GM12874 (cell line): ENCODE data around the gene HCRTR1.

Experiments used
- TF ChIP-seq, protein P1 (sequence below): IDR thresholded peaks from 2 replicates; pipeline ENCODE4 v1.5.1; 2011; ENCODE audit warnings: low read depth, mild to moderate bottlenecking, control low read depth, low read length, moderate library complexity; ENCODE audit not compliant: insufficient read depth

The HCRTR1 gene

GRCh38 chr1:31640179-31640578, 22.7 kb downstream of the HCRTR1 start:
- TF ChIP-seq, protein P1, sequence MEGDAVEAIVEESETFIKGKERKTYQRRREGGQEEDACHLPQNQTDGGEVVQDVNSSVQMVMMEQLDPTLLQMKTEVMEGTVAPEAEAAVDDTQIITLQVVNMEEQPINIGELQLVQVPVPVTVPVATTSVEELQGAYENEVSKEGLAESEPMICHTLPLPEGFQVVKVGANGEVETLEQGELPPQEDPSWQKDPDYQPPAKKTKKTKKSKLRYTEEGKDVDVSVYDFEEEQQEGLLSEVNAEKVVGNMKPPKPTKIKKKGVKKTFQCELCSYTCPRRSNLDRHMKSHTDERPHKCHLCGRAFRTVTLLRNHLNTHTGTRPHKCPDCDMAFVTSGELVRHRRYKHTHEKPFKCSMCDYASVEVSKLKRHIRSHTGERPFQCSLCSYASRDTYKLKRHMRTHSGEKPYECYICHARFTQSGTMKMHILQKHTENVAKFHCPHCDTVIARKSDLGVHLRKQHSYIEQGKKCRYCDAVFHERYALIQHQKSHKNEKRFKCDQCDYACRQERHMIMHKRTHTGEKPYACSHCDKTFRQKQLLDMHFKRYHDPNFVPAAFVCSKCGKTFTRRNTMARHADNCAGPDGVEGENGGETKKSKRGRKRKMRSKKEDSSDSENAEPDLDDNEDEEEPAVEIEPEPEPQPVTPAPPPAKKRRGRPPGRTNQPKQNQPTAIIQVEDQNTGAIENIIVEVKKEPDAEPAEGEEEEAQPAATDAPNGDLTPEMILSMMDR = no peak

DNA sequence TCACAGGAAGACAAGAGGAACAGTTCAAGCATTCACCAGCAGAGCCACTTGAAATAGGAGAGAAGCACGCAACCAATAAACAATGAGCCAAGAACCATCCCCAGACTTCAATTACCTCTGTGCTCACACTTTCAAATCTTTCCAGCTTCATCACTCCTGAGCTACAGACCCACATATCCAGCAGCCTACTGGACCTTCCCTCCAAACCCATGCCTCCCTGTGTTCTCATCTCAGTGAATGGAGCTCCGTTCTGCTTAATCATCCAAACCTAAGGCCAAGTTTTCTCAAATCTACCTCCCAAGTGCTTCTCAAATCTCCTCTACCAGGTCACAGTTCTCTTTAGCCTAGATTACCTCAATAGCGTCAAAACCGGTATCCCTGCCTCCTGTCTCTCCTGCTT, 23.5 kb downstream of the HCRTR1 start:
- TF ChIP-seq, protein P1 = no peak

GRCh38 chr1:31642366-31642765, 24.9 kb downstream of the HCRTR1 start:
- TF ChIP-seq, protein P1 = no peak

- TF ChIP-seq, protein P1 = no peak
Observed at GRCh38 chr1:31642897-31643296, 25.4 kb downstream of the HCRTR1 start.

DNA sequence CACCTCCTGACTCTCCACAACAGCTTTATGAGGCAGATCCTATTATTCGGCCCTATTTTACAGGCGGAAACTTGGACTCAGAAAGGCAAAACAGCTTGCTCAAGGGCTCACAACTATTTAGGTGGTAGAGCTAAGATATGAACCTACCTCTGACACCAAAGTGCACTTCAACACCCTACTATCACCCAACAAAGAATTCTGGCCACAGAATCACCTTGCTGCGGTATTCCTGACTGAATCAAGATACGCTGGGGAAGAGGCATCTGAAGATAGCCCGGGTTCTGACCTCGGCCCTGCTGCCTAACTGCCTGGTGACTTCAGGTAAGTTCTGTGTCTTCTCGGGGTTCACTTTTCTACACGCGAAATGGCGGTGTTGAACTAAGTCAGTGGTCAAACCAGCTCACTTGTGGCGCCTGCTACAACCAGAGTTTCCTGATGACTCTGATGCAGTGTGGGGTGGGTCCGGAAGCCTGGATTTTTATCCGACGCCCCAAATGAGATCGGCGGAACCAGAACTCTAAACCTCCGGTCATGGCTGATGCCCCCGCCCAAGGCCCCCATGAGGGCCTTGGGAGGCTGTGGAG, 26.6 kb downstream of the HCRTR1 start:
- TF ChIP-seq, protein P1 = no peak

DNA sequence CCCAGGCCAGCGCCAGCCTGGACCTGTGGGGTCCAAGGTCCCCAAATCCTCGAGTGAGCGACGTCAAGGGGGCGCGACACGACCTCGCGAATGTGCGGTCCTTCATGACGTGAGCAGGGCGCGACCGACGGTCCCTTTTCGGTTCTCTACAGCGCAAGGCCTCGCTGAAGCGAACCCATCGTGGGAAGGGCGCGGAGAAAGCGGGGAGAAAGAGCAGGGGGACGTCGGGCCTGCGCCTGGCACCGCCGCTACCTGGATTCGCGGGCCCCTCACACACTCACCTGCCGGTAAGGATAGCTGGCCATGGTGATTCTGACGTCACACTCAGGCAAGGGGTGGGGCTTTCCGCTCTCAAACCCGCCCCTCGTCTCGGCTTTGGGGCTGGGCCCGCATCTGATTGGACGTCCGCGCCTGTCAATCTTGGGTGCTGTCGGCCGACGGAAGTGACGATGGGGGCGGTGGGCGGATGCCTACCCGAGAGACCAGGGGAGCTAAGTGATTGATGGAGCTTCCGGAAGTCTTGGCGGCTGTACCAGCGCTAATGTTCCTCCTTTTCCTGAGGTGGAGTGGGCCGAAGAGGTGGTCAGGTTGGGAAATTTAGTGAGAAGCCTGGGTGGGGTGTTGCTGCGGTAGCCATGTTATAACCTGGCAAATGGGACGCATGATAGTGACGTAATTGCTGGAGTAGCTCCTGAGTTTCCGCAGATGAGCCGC, 27.2 kb downstream of the HCRTR1 start, which contains the start of gene PEF1:
TSS of gene PEF1 (minus strand) at position 317 of the 714 bp plus-strand sequence. CDS start at position 305, 12 bp downstream.
- TF ChIP-seq, protein P1 = no peak

DNA sequence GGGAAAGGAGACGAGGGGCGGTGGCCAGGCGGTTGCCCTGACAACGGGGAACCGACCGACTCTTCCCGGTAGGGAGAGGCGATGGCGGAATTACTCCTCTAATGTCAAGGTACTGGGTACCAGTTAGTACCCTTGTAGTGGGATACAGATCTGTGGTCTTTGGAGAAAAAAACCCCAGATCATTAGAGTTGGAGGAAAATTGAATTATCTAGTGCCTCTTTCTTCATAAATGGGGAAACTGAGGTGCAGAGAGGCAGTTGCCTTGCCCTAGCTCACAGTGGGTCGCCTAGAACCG, 27.7 kb downstream of the HCRTR1 start:
- TF ChIP-seq, protein P1 = no peak
